ENCODE results near the gene ATG16L1. TPM values are rescaled to one million over a fixed set of nuclear protein-coding genes. Genes with fewer than 3 reads are reported as not detected.

The ATG16L1 gene
- total RNA-seq, 1 experiment from 2014 or later, result 20.2 TPM

- no peaks in the 10 kb centered on the region for H3K9me3 ChIP-seq (ENCODE audit: low read length)
- H4K20me1 ChIP-seq (ENCODE audit: insufficient read depth, low read depth, low read length), result peaks cover 7% of the 10 kb centered on the region; the same call in 1 of the 2 replicates
- no peak overlapping the region for H2AFZ ChIP-seq (ENCODE audit: low read length)
- peaks cover 36% of the 10 kb centered on the region for H3K79me2 ChIP-seq (ENCODE audit: low read length)
- no peak overlapping the region for H3K9ac ChIP-seq (ENCODE audit: low read length)
- no peak for DNase-seq
- no peaks in the 10 kb centered on the region for H3K27me3 ChIP-seq (ENCODE audit: low read length)
- H3K4me2 ChIP-seq (ENCODE audit: low read depth, low read length, poor library complexity, severe bottlenecking), result no peak overlapping the region
- H3K36me3 ChIP-seq (ENCODE audit: insufficient read depth, low read length), result peaks cover 65% of the 10 kb centered on the region
- no peaks in the 10 kb centered on the region for H3K4me1 ChIP-seq (ENCODE audit: low read length)
- no peak overlapping the region for H3K27ac ChIP-seq (ENCODE audit: low read length)
- H3K4me3 ChIP-seq (ENCODE audit: low read length), result no peak overlapping the region
- no peaks in the 10 kb centered on the region for H3K9me2 ChIP-seq (replicated peaks; ENCODE audit: insufficient read depth, low read length)
Measured at GRCh38 chr2:233264667-233265066, 13.2 kb downstream of the ATG16L1 start.

GRCh38 chr2:233265899-233266431 lies 14.5 kb downstream of the ATG16L1 start:
- Histone ChIP-seq H2AFZ (ENCODE audit: low read length) (no peak overlapping the region), H3K27ac (ENCODE audit: low read length) (no peak overlapping the region), H3K4me3 (ENCODE audit: low read length) (no peak overlapping the region), H3K4me1 (ENCODE audit: low read length) (no peaks in the 10 kb centered on the region), H3K27me3 (ENCODE audit: low read length) (no peaks in the 10 kb centered on the region), H4K20me1 (ENCODE audit: insufficient read depth, low read depth, low read length) (0 out of 2 replicates have a peak, but pooled peaks cover 10% of the 10 kb centered on the region), H3K36me3 (ENCODE audit: insufficient read depth, low read length) (peaks cover 68% of the 10 kb centered on the region), H3K9ac (ENCODE audit: low read length) (no peak overlapping the region), H3K9me2 (replicated peaks; ENCODE audit: insufficient read depth, low read length) (no peaks in the 10 kb centered on the region), H3K79me2 (ENCODE audit: low read length) (peaks cover 28% of the 10 kb centered on the region), H3K9me3 (ENCODE audit: low read length) (no peaks in the 10 kb centered on the region), H3K4me2 (ENCODE audit: low read depth, low read length, poor library complexity, severe bottlenecking) (no peak overlapping the region)
- DNase-seq, result no peak

- Histone ChIP-seq H3K27me3 (ENCODE audit: low read length) (no peaks in the 10 kb centered on the region), H3K9me2 (replicated peaks; ENCODE audit: insufficient read depth, low read length) (no peaks in the 10 kb centered on the region), H3K9me3 (ENCODE audit: low read length) (no peaks in the 10 kb centered on the region), H3K4me1 (ENCODE audit: low read length) (no peaks in the 10 kb centered on the region), H3K4me2 (ENCODE audit: low read depth, low read length, poor library complexity, severe bottlenecking) (no peak overlapping the region), H2AFZ (ENCODE audit: low read length) (no peak overlapping the region), H3K9ac (ENCODE audit: low read length) (no peak overlapping the region), H3K4me3 (ENCODE audit: low read length) (no peak overlapping the region), H4K20me1 (ENCODE audit: insufficient read depth, low read depth, low read length) (0 out of 2 replicates have a peak, but pooled peaks cover 10% of the 10 kb centered on the region), H3K36me3 (ENCODE audit: insufficient read depth, low read length) (peaks cover 68% of the 10 kb centered on the region), H3K79me2 (ENCODE audit: low read length) (peaks cover 24% of the 10 kb centered on the region), H3K27ac (ENCODE audit: low read length) (no peak overlapping the region)
- no peak for DNase-seq
Measured at GRCh38 chr2:233266481-233266880, 15.0 kb downstream of the ATG16L1 start.

- Histone ChIP-seq H3K9ac (ENCODE audit: low read length) (no peak overlapping the region), H3K36me3 (ENCODE audit: insufficient read depth, low read length) (peaks cover 68% of the 10 kb centered on the region), H3K9me3 (ENCODE audit: low read length) (no peaks in the 10 kb centered on the region), H3K9me2 (replicated peaks; ENCODE audit: insufficient read depth, low read length) (no peaks in the 10 kb centered on the region), H3K4me1 (ENCODE audit: low read length) (no peaks in the 10 kb centered on the region), H3K27me3 (ENCODE audit: low read length) (no peaks in the 10 kb centered on the region), H3K4me3 (ENCODE audit: low read length) (no peak overlapping the region), H3K27ac (ENCODE audit: low read length) (no peak overlapping the region), H2AFZ (ENCODE audit: low read length) (no peak overlapping the region), H4K20me1 (ENCODE audit: insufficient read depth, low read depth, low read length) (0 out of 2 replicates have a peak, but pooled peaks cover 8% of the 10 kb centered on the region), H3K79me2 (ENCODE audit: low read length) (peaks cover 16% of the 10 kb centered on the region), H3K4me2 (ENCODE audit: low read depth, low read length, poor library complexity, severe bottlenecking) (no peak overlapping the region)
- DNase-seq, result no peak
Measured at GRCh38 chr2:233267516-233268245, 16.2 kb downstream of the ATG16L1 start.

GRCh38 chr2:233270366-233270765 lies 18.9 kb downstream of the ATG16L1 start:
- Histone ChIP-seq H3K4me1 (ENCODE audit: low read length) (no peaks in the 10 kb centered on the region), H3K27ac (ENCODE audit: low read length) (no peak overlapping the region), H2AFZ (ENCODE audit: low read length) (no peak overlapping the region), H3K4me2 (ENCODE audit: low read depth, low read length, poor library complexity, severe bottlenecking) (no peak overlapping the region), H3K4me3 (ENCODE audit: low read length) (no peak overlapping the region), H3K27me3 (ENCODE audit: low read length) (no peaks in the 10 kb centered on the region), H4K20me1 (ENCODE audit: insufficient read depth, low read depth, low read length) (0 out of 2 replicates have a peak, but pooled peaks cover 7% of the 10 kb centered on the region), H3K36me3 (ENCODE audit: insufficient read depth, low read length) (peaks cover 75% of the 10 kb centered on the region), H3K9me2 (replicated peaks; ENCODE audit: insufficient read depth, low read length) (no peaks in the 10 kb centered on the region), H3K9ac (ENCODE audit: low read length) (no peak overlapping the region), H3K9me3 (ENCODE audit: low read length) (no peaks in the 10 kb centered on the region), H3K79me2 (ENCODE audit: low read length) (peaks cover 10% of the 10 kb centered on the region)
- no peak for DNase-seq

- Histone ChIP-seq H3K4me2 (ENCODE audit: low read depth, low read length, poor library complexity, severe bottlenecking) (no peak overlapping the region), H3K9ac (ENCODE audit: low read length) (no peak overlapping the region), H3K4me3 (ENCODE audit: low read length) (no peak overlapping the region), H3K9me2 (replicated peaks; ENCODE audit: insufficient read depth, low read length) (no peaks in the 10 kb centered on the region), H3K4me1 (ENCODE audit: low read length) (no peaks in the 10 kb centered on the region), H3K36me3 (ENCODE audit: insufficient read depth, low read length) (peaks cover 76% of the 10 kb centered on the region), H3K27ac (ENCODE audit: low read length) (no peak overlapping the region), H3K79me2 (ENCODE audit: low read length) (peaks cover 10% of the 10 kb centered on the region), H4K20me1 (ENCODE audit: insufficient read depth, low read depth, low read length) (0 out of 2 replicates have a peak, but pooled peaks cover 7% of the 10 kb centered on the region), H3K27me3 (ENCODE audit: low read length) (no peaks in the 10 kb centered on the region), H3K9me3 (ENCODE audit: low read length) (no peaks in the 10 kb centered on the region), H2AFZ (ENCODE audit: low read length) (no peak overlapping the region)
- no peak for DNase-seq
Measured at GRCh38 chr2:233270951-233271350, 19.5 kb downstream of the ATG16L1 start.

GRCh38 chr2:233271693-233272092 lies 20.2 kb downstream of the ATG16L1 start:
- Histone ChIP-seq H3K79me2 (ENCODE audit: low read length) (peaks cover 10% of the 10 kb centered on the region), H3K9me2 (replicated peaks; ENCODE audit: insufficient read depth, low read length) (no peaks in the 10 kb centered on the region), H3K4me3 (ENCODE audit: low read length) (no peak overlapping the region), H3K36me3 (ENCODE audit: insufficient read depth, low read length) (peaks cover 75% of the 10 kb centered on the region), H3K4me1 (ENCODE audit: low read length) (no peaks in the 10 kb centered on the region), H3K9ac (ENCODE audit: low read length) (no peak overlapping the region), H3K9me3 (ENCODE audit: low read length) (no peaks in the 10 kb centered on the region), H4K20me1 (ENCODE audit: insufficient read depth, low read depth, low read length) (0 out of 2 replicates have a peak, but pooled peaks cover 7% of the 10 kb centered on the region), H3K27me3 (ENCODE audit: low read length) (no peaks in the 10 kb centered on the region), H3K4me2 (ENCODE audit: low read depth, low read length, poor library complexity, severe bottlenecking) (no peak overlapping the region), H2AFZ (ENCODE audit: low read length) (no peak overlapping the region), H3K27ac (ENCODE audit: low read length) (no peak overlapping the region)
- DNase-seq, result no peak

GRCh38 chr2:233273120-233273519 lies 21.6 kb downstream of the ATG16L1 start:
- Histone ChIP-seq H3K27ac (ENCODE audit: low read length) (no peak overlapping the region), H3K9ac (ENCODE audit: low read length) (no peak overlapping the region), H4K20me1 (ENCODE audit: insufficient read depth, low read depth, low read length) (0 out of 2 replicates have a peak, but pooled peaks cover 7% of the 10 kb centered on the region), H3K79me2 (ENCODE audit: low read length) (peaks cover 3% of the 10 kb centered on the region), H3K4me2 (ENCODE audit: low read depth, low read length, poor library complexity, severe bottlenecking) (no peak overlapping the region), H3K36me3 (ENCODE audit: insufficient read depth, low read length) (peaks cover 75% of the 10 kb centered on the region), H3K4me1 (ENCODE audit: low read length) (no peaks in the 10 kb centered on the region), H3K4me3 (ENCODE audit: low read length) (no peak overlapping the region), H3K9me2 (replicated peaks; ENCODE audit: insufficient read depth, low read length) (no peaks in the 10 kb centered on the region), H2AFZ (ENCODE audit: low read length) (no peak overlapping the region), H3K27me3 (ENCODE audit: low read length) (no peaks in the 10 kb centered on the region), H3K9me3 (ENCODE audit: low read length) (no peaks in the 10 kb centered on the region)
- no peak for DNase-seq
